Progenitor cell of endocrine pancreas (in vitro differentiated cells): ENCODE measurements around the gene SLC25A20. TPM values are rescaled to one million over a fixed set of nuclear protein-coding genes. Genes with fewer than 3 reads are reported as not detected.
"Not testable (repeated sequence)": the region's sequence is repeated elsewhere in the genome, so short reads cannot be mapped to it uniquely, and the experiment has no call there.

Experiments
- DNase-seq: peaks from one replicate; pipeline ENCODE4 v3.0.0; 2021; ENCODE audit warnings: low spot score; ENCODE audit not compliant: unreplicated experiment
- H3K27ac Mint-ChIP-seq: 2 replicates; pipeline ENCODE4 v1.8.0; 2021; ENCODE audit warnings: mild to moderate bottlenecking, moderate library complexity, mixed read lengths
- H3K27me3 Mint-ChIP-seq: 2 replicates; pipeline ENCODE4 v1.8.0; 2021; ENCODE audit warnings: mixed read lengths
- H3K36me3 Mint-ChIP-seq: 2 replicates; pipeline ENCODE4 v1.8.0; 2022; ENCODE audit warnings: mixed read lengths; ENCODE audit not compliant: insufficient read depth
- H3K4me1 Mint-ChIP-seq: 2 replicates; pipeline ENCODE4 v1.8.0; 2021; ENCODE audit warnings: low read depth, mixed read lengths
- H3K4me3 Mint-ChIP-seq: 2 replicates; pipeline ENCODE4 v1.8.0; 2021; ENCODE audit warnings: low read depth, mild to moderate bottlenecking, moderate library complexity, mixed read lengths
- H3K9me3 Mint-ChIP-seq: 2 replicates; pipeline ENCODE4 v1.8.0; 2021; ENCODE audit warnings: low read depth, mixed read lengths
- total RNA-seq: library from RNA; stranded (reverse); gene quantifications from 2 replicates; pipeline ENCODE4 v1.2.1, GENCODE V29; 2021
- TF ChIP-seq, protein P1 (sequence below): fragments of 200-600 bp; sonication (generic); IDR thresholded peaks from one replicate; pipeline ENCODE4 v1.5.0; 2021; ENCODE audit warnings: antibody characterized with exemption, mild to moderate bottlenecking; ENCODE audit not compliant: unreplicated experiment

SLC25A20 gene
- total RNA-seq, 1 donor from 2014 or later, result 17.1 TPM

DNA sequence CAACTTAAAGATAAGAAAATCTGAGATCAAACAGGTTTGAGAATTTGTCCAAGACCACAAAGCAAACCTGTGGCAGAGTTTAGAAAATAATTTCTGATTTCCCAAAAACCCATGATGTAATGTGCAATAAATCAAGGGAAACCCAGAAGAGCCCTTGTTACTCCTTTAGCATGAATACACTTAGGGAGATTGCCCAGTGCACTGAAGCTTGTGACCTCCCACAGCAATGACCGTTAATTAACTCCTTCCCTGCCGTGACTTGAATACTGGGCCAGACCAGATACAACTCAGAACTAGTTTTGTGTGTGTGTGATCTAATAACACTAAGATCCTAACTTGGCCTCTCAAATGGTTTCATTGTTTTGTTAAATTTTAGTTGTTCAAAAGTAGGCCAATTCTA lies 53.5 kb downstream of the SLC25A20 start:
- no peaks in the 10 kb centered on the region for H3K36me3 Mint-ChIP-seq
- no peak for DNase-seq
- H3K27ac Mint-ChIP-seq, result no peak overlapping the region
- H3K4me1 Mint-ChIP-seq, result peaks cover 5% of the 10 kb centered on the region
- no peaks in the 10 kb centered on the region for H3K9me3 Mint-ChIP-seq
- H3K4me3 Mint-ChIP-seq, result peak overlapping the region; percentile 20
- TF ChIP-seq, protein P1, sequence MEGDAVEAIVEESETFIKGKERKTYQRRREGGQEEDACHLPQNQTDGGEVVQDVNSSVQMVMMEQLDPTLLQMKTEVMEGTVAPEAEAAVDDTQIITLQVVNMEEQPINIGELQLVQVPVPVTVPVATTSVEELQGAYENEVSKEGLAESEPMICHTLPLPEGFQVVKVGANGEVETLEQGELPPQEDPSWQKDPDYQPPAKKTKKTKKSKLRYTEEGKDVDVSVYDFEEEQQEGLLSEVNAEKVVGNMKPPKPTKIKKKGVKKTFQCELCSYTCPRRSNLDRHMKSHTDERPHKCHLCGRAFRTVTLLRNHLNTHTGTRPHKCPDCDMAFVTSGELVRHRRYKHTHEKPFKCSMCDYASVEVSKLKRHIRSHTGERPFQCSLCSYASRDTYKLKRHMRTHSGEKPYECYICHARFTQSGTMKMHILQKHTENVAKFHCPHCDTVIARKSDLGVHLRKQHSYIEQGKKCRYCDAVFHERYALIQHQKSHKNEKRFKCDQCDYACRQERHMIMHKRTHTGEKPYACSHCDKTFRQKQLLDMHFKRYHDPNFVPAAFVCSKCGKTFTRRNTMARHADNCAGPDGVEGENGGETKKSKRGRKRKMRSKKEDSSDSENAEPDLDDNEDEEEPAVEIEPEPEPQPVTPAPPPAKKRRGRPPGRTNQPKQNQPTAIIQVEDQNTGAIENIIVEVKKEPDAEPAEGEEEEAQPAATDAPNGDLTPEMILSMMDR, result no peak
- no peaks in the 10 kb centered on the region for H3K27me3 Mint-ChIP-seq

DNA sequence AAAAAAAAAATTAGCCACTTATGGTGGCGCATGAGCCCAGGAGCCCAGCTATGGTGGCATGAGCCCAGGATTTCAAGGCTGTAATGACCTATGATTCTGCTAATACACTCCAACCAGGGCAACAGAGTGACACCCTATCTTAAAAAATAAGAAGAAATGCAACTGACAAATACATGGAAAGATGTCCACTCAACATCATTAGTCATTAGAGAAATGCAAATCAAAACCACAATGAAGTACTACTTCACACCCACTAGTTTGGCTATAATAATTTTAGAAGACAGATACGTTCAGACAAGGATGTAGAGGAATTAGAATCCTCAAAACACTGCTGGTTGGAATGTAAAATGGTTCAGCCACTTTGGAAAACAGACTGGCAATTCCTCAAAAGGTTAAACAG lies 61.5 kb downstream of the SLC25A20 start:
- TF ChIP-seq, protein P1, result no peak
- Mint-ChIP-seq H3K9me3 (no peaks in the 10 kb centered on the region), H3K4me1 (no peaks in the 10 kb centered on the region), H3K27ac (no peak overlapping the region), H3K27me3 (no peaks in the 10 kb centered on the region), H3K4me3 (no peak overlapping the region), H3K36me3 (peaks cover 1% of the 10 kb centered on the region)
- no peak for DNase-seq

DNA sequence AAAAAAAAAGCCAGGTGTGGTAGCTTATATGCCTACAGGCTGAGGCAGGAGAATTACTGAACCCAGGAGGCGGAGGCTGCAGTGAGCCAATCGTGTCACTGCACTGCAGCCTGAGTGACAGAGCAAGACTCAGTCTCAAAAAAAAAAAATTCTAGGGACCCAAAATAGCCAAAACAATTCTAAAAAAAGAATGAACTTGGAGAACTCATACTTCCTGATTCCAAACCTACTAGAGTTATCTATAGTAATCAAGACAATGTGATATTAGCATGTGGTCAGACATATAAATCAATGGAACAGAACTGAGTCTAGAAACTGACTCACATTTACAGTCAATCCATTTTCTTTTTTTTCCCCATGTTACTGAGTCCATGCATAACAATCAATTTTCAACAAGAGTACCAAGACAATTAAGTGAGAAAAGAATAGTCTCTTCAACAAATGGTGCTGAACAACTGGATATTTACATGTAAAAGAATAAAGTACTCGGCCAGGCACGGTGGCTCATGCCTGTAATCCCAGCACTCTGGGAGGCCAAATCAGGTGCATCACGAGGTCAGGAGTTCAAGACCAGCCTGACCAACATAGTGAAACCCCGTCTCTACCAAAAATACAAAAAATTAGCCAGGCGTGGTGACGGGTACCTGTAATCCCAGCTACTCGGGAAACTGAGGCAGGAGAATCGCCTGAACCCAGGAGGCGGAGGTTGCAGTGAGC lies 62.9 kb downstream of the SLC25A20 start:
- H3K36me3 Mint-ChIP-seq, result peaks cover 1% of the 10 kb centered on the region
- no peak for DNase-seq
- H3K9me3 Mint-ChIP-seq, result no peaks in the 10 kb centered on the region

DNA sequence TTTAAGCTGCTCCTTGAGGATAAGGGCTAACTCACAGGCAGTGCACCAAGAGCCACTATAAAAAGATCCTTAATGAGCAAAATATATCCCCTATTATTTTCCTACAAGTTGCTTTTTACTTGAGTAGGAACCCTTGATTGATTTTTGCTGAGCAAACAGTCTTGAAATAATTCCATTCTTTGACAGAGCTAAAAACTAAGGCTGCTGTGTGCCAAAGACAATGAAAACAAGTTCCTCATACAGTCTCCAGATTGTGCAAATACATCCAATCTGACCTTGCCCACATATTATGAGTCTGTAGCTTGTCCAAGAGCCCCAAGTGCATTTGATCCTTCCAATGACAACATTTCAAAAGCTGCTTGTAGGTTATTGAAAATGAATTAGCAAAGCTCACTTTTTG lies 66.0 kb downstream of the SLC25A20 start:
- TF ChIP-seq, protein P1, result no peak
- H3K36me3 Mint-ChIP-seq, result no peaks in the 10 kb centered on the region
- H3K27ac Mint-ChIP-seq, result no peak overlapping the region
- no peaks in the 10 kb centered on the region for H3K27me3 Mint-ChIP-seq
- no peaks in the 10 kb centered on the region for H3K9me3 Mint-ChIP-seq
- H3K4me3 Mint-ChIP-seq, result no peak overlapping the region
- no peaks in the 10 kb centered on the region for H3K4me1 Mint-ChIP-seq
- DNase-seq, result no peak

More for the DNA sequence above, 62.9 kb downstream of the SLC25A20 start:
- H3K27ac Mint-ChIP-seq, result no peak overlapping the region
- TF ChIP-seq, protein P1, result no peak
- no peaks in the 10 kb centered on the region for H3K4me1 Mint-ChIP-seq
- no peaks in the 10 kb centered on the region for H3K27me3 Mint-ChIP-seq
- no peak overlapping the region for H3K4me3 Mint-ChIP-seq

DNA sequence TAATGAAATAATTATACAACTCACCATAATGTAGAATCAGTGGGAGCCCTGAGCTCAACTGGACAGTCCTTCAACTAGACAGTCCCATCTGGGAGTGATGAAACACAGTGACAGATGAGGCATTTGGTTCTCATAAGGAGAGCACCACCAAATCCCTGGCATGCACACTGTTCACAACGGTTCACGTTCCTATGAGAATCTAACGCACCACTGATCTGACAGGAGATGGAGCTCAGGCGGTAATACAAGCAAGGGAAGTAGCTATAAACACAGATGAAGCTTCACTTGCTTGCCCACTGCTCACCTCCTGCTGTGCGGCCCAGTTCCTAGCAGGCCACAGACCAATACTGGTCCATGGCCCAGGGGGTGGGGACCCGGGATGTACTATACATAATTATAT lies 68.0 kb downstream of the SLC25A20 start:
- H3K4me3 Mint-ChIP-seq, result no peak overlapping the region
- H3K27ac Mint-ChIP-seq, result no peak overlapping the region
- no peaks in the 10 kb centered on the region for H3K36me3 Mint-ChIP-seq
- no peaks in the 10 kb centered on the region for H3K27me3 Mint-ChIP-seq
- TF ChIP-seq, protein P1, result no peak
- DNase-seq, result no peak
- no peaks in the 10 kb centered on the region for H3K4me1 Mint-ChIP-seq
- no peaks in the 10 kb centered on the region for H3K9me3 Mint-ChIP-seq

DNA sequence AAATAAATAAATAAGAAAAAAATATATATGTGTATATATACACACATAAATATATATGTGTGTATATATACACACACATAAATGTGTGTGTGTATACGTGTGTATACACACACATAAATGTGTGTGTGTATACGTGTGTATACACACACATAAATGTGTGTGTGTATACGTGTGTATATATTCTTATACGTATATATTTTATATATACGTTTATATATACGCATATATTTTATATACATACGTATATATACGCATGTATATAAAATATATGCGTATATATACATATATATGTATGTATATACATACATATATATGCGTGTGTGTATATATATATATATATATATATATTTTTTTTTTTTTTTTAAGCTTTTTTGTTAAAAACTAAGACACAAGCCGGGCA lies 69.2 kb downstream of the SLC25A20 start:
- H3K4me1 Mint-ChIP-seq, H3K4me3 Mint-ChIP-seq, H3K27me3 Mint-ChIP-seq, H3K36me3 Mint-ChIP-seq, H3K9me3 Mint-ChIP-seq, H3K27ac Mint-ChIP-seq, DNase-seq: not testable (repeated sequence)

DNA sequence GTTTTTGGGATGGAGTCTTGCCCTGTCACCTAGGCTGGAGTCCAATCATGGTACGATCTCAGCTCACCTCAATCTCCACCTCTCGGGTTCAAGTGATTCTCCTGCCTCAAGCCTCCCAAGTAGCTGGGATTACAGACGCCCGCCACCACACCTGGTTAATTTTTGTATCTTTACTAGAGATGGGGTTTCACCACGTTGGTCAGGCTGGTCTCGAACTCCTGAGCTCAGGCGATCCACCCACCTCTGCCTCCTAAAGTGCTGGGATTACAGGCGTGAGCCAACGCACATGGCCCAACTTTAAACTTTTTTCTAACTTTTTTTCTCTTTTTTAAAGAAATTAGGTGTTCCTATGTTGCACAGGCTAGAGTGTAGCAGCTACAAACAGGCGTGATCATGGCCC lies 70.8 kb downstream of the SLC25A20 start:
- H3K27ac Mint-ChIP-seq, H3K9me3 Mint-ChIP-seq, DNase-seq, H3K4me3 Mint-ChIP-seq, H3K27me3 Mint-ChIP-seq, H3K36me3 Mint-ChIP-seq, H3K4me1 Mint-ChIP-seq: not testable (repeated sequence)
